PFSK-1 (cell line): ENCODE data around the gene KIAA0040.

ENCODE experiments used
- FOXP2 ChIP-seq: optimal IDR thresholded peaks from 2 replicates; pipeline ENCODE3; 2011; ENCODE audit warnings: borderline replicate concordance, control low read depth, inconsistent platforms; ENCODE audit not compliant: insufficient read depth; ENCODE audit errors: extremely low read length, extremely low read depth
- POLR2AphosphoS5 ChIP-seq: IDR thresholded peaks from 2 replicates; pipeline ENCODE4 v1.6.1; 2012; ENCODE audit warnings: low read depth, mild to moderate bottlenecking, control low read depth, low read length, moderate library complexity
- REST ChIP-seq, 2 experiments: IDR thresholded peaks; 2 replicates each; pipeline versions ENCODE4 v1.6.1 to v1.8.0; 2011 to 2012; ENCODE audit warnings: low read depth in 2 of 2, low read length in 2 of 2, control low read depth in 1 of 2, inconsistent platforms in 1 of 2, mild to moderate bottlenecking in 1 of 2, moderate library complexity in 1 of 2; ENCODE audit not compliant: insufficient read depth in 1 of 2
- SIN3A ChIP-seq: IDR thresholded peaks from 2 replicates; pipeline ENCODE4 v1.6.1; 2012; ENCODE audit warnings: mild to moderate bottlenecking, low read length, moderate library complexity, borderline replicate concordance; ENCODE audit not compliant: insufficient read depth
- TAF1 ChIP-seq: IDR thresholded peaks from 2 replicates; pipeline ENCODE4 v1.6.1; 2012; ENCODE audit warnings: low read length, control low read depth, borderline replicate concordance; ENCODE audit not compliant: insufficient read depth

The KIAA0040 gene

GRCh38 chr1:175195798-175196197 is 3.2 kb upstream of the KIAA0040 start:
- TF ChIP-seq REST (IDR thresholded peaks at IDR 0.05; ENCODE audit: insufficient read depth in 1 of 2, low read depth in 2 of 2, low read length in 2 of 2) (no peak), TAF1 (no peak), POLR2AphosphoS5 (no peak), SIN3A (no peak), FOXP2 (no peak)

- TF ChIP-seq FOXP2 (no peak), TAF1 (no peak), SIN3A (no peak), POLR2AphosphoS5 (no peak), REST (IDR thresholded peaks at IDR 0.05; ENCODE audit: insufficient read depth in 1 of 2, low read depth in 2 of 2, low read length in 2 of 2) (no peak)
These were observed 2.7 kb upstream of the KIAA0040 start for GRCh38 chr1:175195281-175195680.

- TF ChIP-seq REST (IDR thresholded peaks at IDR 0.05; ENCODE audit: insufficient read depth in 1 of 2, low read depth in 2 of 2, low read length in 2 of 2), result no peak
- TF ChIP-seq SIN3A, result no peak
- no peak for TF ChIP-seq FOXP2
- no peak for TF ChIP-seq POLR2AphosphoS5
- TF ChIP-seq TAF1, result no peak
These were observed 943 bp upstream of the KIAA0040 start for GRCh38 chr1:175193527-175193910.

- TF ChIP-seq FOXP2 (no peak), SIN3A (no peak), POLR2AphosphoS5 (no peak), REST (IDR thresholded peaks at IDR 0.05; ENCODE audit: insufficient read depth in 1 of 2, low read depth in 2 of 2, low read length in 2 of 2) (no peak), TAF1 (no peak)
These were observed 406 bp downstream of the KIAA0040 start for GRCh38 chr1:175192111-175192629.

GRCh38 chr1:175191659-175192058 is 917 bp downstream of the KIAA0040 start:
- no peak for TF ChIP-seq POLR2AphosphoS5
